H1 (cell line): ENCODE measurements around the gene ABCG5. TPM values are rescaled to one million over a fixed set of nuclear protein-coding genes. Genes with fewer than 3 reads are reported as not detected.

Source experiments
- CTCF ChIA-PET: fragments of 300-600 bp; sonication (Branson Sonifier 250); formaldehyde crosslinking; loops from one replicate; lab custom pipeline; 2021; ENCODE audit not compliant: partially characterized antibody; lab: Charles Lee
- POLR2A ChIA-PET: fragments of 300-600 bp; sonication (Branson Sonifier 250); formaldehyde crosslinking; loops from one replicate; lab custom pipeline; 2021; ENCODE audit warnings: inconsistent platforms; ENCODE audit not compliant: partially characterized antibody; lab: Charles Lee
- DNase-seq, 2 experiments: peaks; one replicate each; pipeline versions ENCODE4 v3.0.0 to v3.0.0-alpha.2; 2010 to 2022; ENCODE audit warnings: low spot score in 2 of 2, low read depth in 1 of 2, mixed read lengths in 1 of 2
- FAIRE-seq: peaks from 2 replicates; lab custom pipeline; 2011; peaks lifted over from hg19 to GRCh38; lab: Jason Lieb, UNC
- H2AFZ ChIP-seq: 2 replicates; pipeline ENCODE4 v1.8.1; 2012; ENCODE audit warnings: low read length, inconsistent platforms
- H2AK5ac ChIP-seq: 2 replicates; pipeline ENCODE4 v1.6.1; 2013; ENCODE audit warnings: low read depth, low read length
- H2BK120ac ChIP-seq: replicated peaks from 2 replicates; pipeline ENCODE3; 2013; ENCODE audit warnings: low read depth, low read length, inconsistent platforms
- H2BK12ac ChIP-seq: 2 replicates; pipeline ENCODE4 v1.6.1; 2013; ENCODE audit warnings: low read depth, low read length
- H2BK15ac ChIP-seq: 2 replicates; pipeline ENCODE4 v1.6.1; 2013; ENCODE audit warnings: low read length
- H2BK20ac ChIP-seq: 2 replicates; pipeline ENCODE4 v1.6.1; 2013; ENCODE audit warnings: low read length
- H2BK5ac ChIP-seq: 2 replicates; pipeline ENCODE4 v1.6.1; 2013; ENCODE audit warnings: low read depth, low read length
- H3K14ac ChIP-seq: 2 replicates; pipeline ENCODE4 v1.6.1; 2013; ENCODE audit warnings: inconsistent platforms; ENCODE audit not compliant: insufficient read length
- H3K18ac ChIP-seq: 2 replicates; pipeline ENCODE4 v1.6.1; 2013; ENCODE audit warnings: low read length; ENCODE audit errors: extremely low read depth
- H3K23ac ChIP-seq: 2 replicates; pipeline ENCODE4 v1.6.1; 2013; ENCODE audit warnings: inconsistent platforms; ENCODE audit not compliant: insufficient read length
- H3K23me2 ChIP-seq: 2 replicates; pipeline ENCODE4 v1.6.1; 2013; ENCODE audit warnings: low read depth, low read length
- H3K27ac ChIP-seq: 2 replicates; pipeline ENCODE4 v1.6.1; 2011; ENCODE audit warnings: low read depth, low read length, inconsistent platforms
- H3K27me3 ChIP-seq, 4 experiments: replicated peaks in 1 of 4; 1 replicate in 1 of 4; 2 replicates in 3 of 4; pipeline versions ENCODE4 v1.6.1 to v1.8.1; 2011 to 2013; ENCODE audit warnings: low read length in 3 of 4, mild to moderate bottlenecking in 3 of 4, inconsistent platforms in 2 of 4, mixed read lengths in 2 of 4, moderate library complexity in 1 of 4; ENCODE audit not compliant: control insufficient read depth in 3 of 4, insufficient read depth in 3 of 4; ENCODE audit errors: extremely low read depth in 1 of 4
- H3K36me3 ChIP-seq, 4 experiments: 2 replicates each; pipeline versions ENCODE4 v1.6.1 to v1.8.1; 2011 to 2013; ENCODE audit warnings: mild to moderate bottlenecking in 4 of 4, low read length in 3 of 4, moderate library complexity in 2 of 4, control low read depth in 1 of 4, inconsistent platforms in 1 of 4; ENCODE audit not compliant: insufficient read depth in 4 of 4, control insufficient read depth in 2 of 4
- H3K4ac ChIP-seq: replicated peaks from 2 replicates; pipeline ENCODE3; 2013; ENCODE audit warnings: low read length, low read depth, mixed read lengths, inconsistent platforms; ENCODE audit not compliant: insufficient read length
- H3K4me1 ChIP-seq, 4 experiments: replicated peaks in 1 of 4; 1 replicate in 1 of 4; 2 replicates in 3 of 4; pipeline versions ENCODE4 v1.6.1 to v1.8.1; 2011 to 2013; ENCODE audit warnings: low read length in 3 of 4, inconsistent platforms in 2 of 4, mixed read lengths in 1 of 4; ENCODE audit not compliant: insufficient read depth in 4 of 4, control insufficient read depth in 3 of 4
- H3K4me2 ChIP-seq, 2 experiments: 2 replicates each; pipeline versions ENCODE4 v1.6.1 to v1.8.1; 2011 to 2013; ENCODE audit warnings: low read depth in 2 of 2, low read length in 2 of 2, control low read depth in 1 of 2, inconsistent platforms in 1 of 2, mild to moderate bottlenecking in 1 of 2; ENCODE audit not compliant: insufficient read depth in 1 of 2
- H3K4me3 ChIP-seq, 4 experiments: fragments of 200-600, 300-600 bp in 1 of 4; sonication (generic), shearing (Covaris generic), sonication (Bioruptor Twin) in 1 of 4; 2 replicates each; pipeline versions ENCODE4 v1.5.1 to v1.8.1; 2011 to 2016; ENCODE audit warnings: low read length in 4 of 4, low read depth in 3 of 4, control low read depth in 2 of 4, inconsistent platforms in 2 of 4, mild to moderate bottlenecking in 2 of 4, mixed read lengths in 1 of 4, moderate library complexity in 1 of 4; ENCODE audit not compliant: insufficient read depth in 2 of 4; ENCODE audit errors: extremely low read depth in 1 of 4
- H3K56ac ChIP-seq: replicated peaks from 2 replicates; pipeline ENCODE3; 2013; ENCODE audit warnings: low read depth, mild to moderate bottlenecking, mixed read lengths, low read length, inconsistent platforms; ENCODE audit not compliant: insufficient read length
- H3K79me1 ChIP-seq: 2 replicates; pipeline ENCODE4 v1.6.1; 2013; ENCODE audit warnings: low read depth, low read length, control low read depth
- H3K79me2 ChIP-seq, 2 experiments: 2 replicates each; pipeline versions ENCODE4 v1.6.1 to v1.8.1; 2012 to 2013; ENCODE audit warnings: low read length in 2 of 2, mild to moderate bottlenecking in 2 of 2, inconsistent platforms in 1 of 2; ENCODE audit not compliant: insufficient read depth in 2 of 2, control insufficient read depth in 1 of 2
- H3K9ac ChIP-seq, 4 experiments: replicated peaks in 1 of 4; 1 replicate in 1 of 4; 2 replicates in 3 of 4; pipeline versions ENCODE4 v1.6.1 to v1.8.1; 2011 to 2013; ENCODE audit warnings: low read depth in 3 of 4, low read length in 3 of 4, control low read depth in 2 of 4, mild to moderate bottlenecking in 2 of 4, moderate library complexity in 2 of 4, inconsistent platforms in 1 of 4; ENCODE audit errors: extremely low read depth in 1 of 4
- H3K9me3 ChIP-seq, 2 experiments: 2 replicates each; pipeline versions ENCODE4 v1.6.1 to v1.8.1; 2012 to 2013; ENCODE audit warnings: mild to moderate bottlenecking in 2 of 2, moderate library complexity in 2 of 2, control low read depth in 1 of 2, inconsistent platforms in 1 of 2, low read depth in 1 of 2, low read length in 1 of 2, mixed read lengths in 1 of 2; ENCODE audit not compliant: insufficient read depth in 2 of 2
- H4K20me1 ChIP-seq, 2 experiments: replicated peaks in 1 of 2; 2 replicates each; pipeline versions ENCODE3 to v1.8.1; 2011 to 2013; ENCODE audit warnings: inconsistent platforms in 2 of 2, low read length in 2 of 2, mild to moderate bottlenecking in 1 of 2; ENCODE audit not compliant: insufficient read depth in 2 of 2, control insufficient read depth in 1 of 2
- H4K5ac ChIP-seq: 2 replicates; pipeline ENCODE4 v1.6.1; 2013; ENCODE audit warnings: low read length, low read depth, mixed read lengths, inconsistent platforms; ENCODE audit not compliant: insufficient read length
- H4K8ac ChIP-seq: 2 replicates; pipeline ENCODE4 v1.8.0; 2013; ENCODE audit warnings: mild to moderate bottlenecking, moderate library complexity, low read length, inconsistent platforms; ENCODE audit not compliant: insufficient read depth; ENCODE audit errors: extremely low read depth
- H4K91ac ChIP-seq: replicated peaks from 2 replicates; pipeline ENCODE3; 2013; ENCODE audit warnings: low read length, mixed read lengths, inconsistent platforms; ENCODE audit not compliant: insufficient read length
- CBX8 ChIP-seq: fragments of 300-800, 300-1000 bp; sonication (generic); IDR thresholded peaks from 2 replicates; pipeline ENCODE4 v1.7.1; 2016; ENCODE audit warnings: low read depth, low read length, borderline replicate concordance
- CHD1 ChIP-seq: IDR thresholded peaks from 2 replicates; pipeline ENCODE4 v1.6.1; 2012; ENCODE audit warnings: low read depth, low read length, improper control_type of control experiment
- FOSL1 ChIP-seq: IDR thresholded peaks from 2 replicates; pipeline ENCODE4 v1.6.1; 2011; ENCODE audit warnings: mild to moderate bottlenecking, low read depth, low read length, moderate library complexity; ENCODE audit not compliant: insufficient read depth
- JUN ChIP-seq: IDR thresholded peaks from 2 replicates; pipeline ENCODE4 v1.6.1; 2011; ENCODE audit warnings: low read depth, mild to moderate bottlenecking, improper control_type of control experiment, low read length
- POLR2AphosphoS5 ChIP-seq: IDR thresholded peaks from 2 replicates; pipeline ENCODE4 v1.6.1; 2011; ENCODE audit warnings: low read depth, low read length
- POU5F1 ChIP-seq: IDR thresholded peaks from 2 replicates; pipeline ENCODE4 v1.6.1; 2011; ENCODE audit warnings: low read depth, mild to moderate bottlenecking, low read length, moderate library complexity
- SP2 ChIP-seq: IDR thresholded peaks from 2 replicates; pipeline ENCODE4 v1.6.1; 2012; ENCODE audit warnings: mild to moderate bottlenecking, low read length, inconsistent platforms
- SUZ12 ChIP-seq: fragments of 200-600 bp; sonication (generic); IDR thresholded peaks from 2 replicates; pipeline ENCODE4 v1.6.1; 2012; ENCODE audit warnings: mild to moderate bottlenecking, inconsistent platforms, low read length, moderate library complexity, mixed read lengths
- TAF1 ChIP-seq: IDR thresholded peaks from 2 replicates; pipeline ENCODE4 v1.6.1; 2011; ENCODE audit warnings: mild to moderate bottlenecking, low read depth, low read length
- WGBS, 2 experiments: shearing (Covaris generic) in 1 of 2; methylation state at CpG; one replicate each; pipeline versions ENCODE4 v1.1.6 to v1.1.7; 2013 to 2015; ENCODE audit warnings: low lambda C conversion rate in 2 of 2, mixed read lengths in 2 of 2, inconsistent platforms in 1 of 2, low coverage in 1 of 2, missing lambda C conversion rate in 1 of 2; ENCODE audit not compliant: insufficient replicate concordance in 2 of 2, insufficient coverage in 1 of 2, insufficient read length in 1 of 2; ENCODE audit errors: extremely low coverage in 1 of 2, missing lambda C conversion rate in 1 of 2; 5-methylcytosine and 5-hydroxymethylcytosine counted together
- polyA plus RNA-seq, 7 experiments: library from polyadenylated mRNA; depleted of rRNA in 3 of 7; stranded (reverse) in 5 of 7; unstranded in 2 of 7; fragments of >200 nt in 5 of 7; fragments of 200-250 nt in 2 of 7; gene quantifications; 1 replicate in 5 of 7; 2 replicates in 1 of 7; 4 replicates in 1 of 7; pipeline versions ENCODE4 v1.2.1 to v1.2.3, GENCODE V29; 2011 to 2013; ENCODE audit warnings: missing spikeins in 2 of 7, mixed read lengths in 2 of 7
- total RNA-seq: library from RNA; stranded (reverse); fragmentation: NEBNext Ultra II Directional; extraction: Animal tissue kit (Norgen Biotek cat#: 25700); gene quantifications from 2 replicates; pipeline ENCODE4 v1.2.1, GENCODE V29; 2021
- TF ChIP-seq, protein P1 (sequence below), 3 experiments: IDR thresholded peaks; 1 replicate in 2 of 3; 2 replicates in 1 of 3; pipeline versions ENCODE4 v1.5.1 to v1.6.1; 2011; ENCODE audit warnings: low read length in 3 of 3, mild to moderate bottlenecking in 3 of 3, inconsistent platforms in 2 of 3, low read depth in 1 of 3, moderate library complexity in 1 of 3; ENCODE audit not compliant: insufficient read depth in 1 of 3; ENCODE audit errors: control extremely low read depth in 1 of 3
- TF ChIP-seq, protein P2 (sequence below): IDR thresholded peaks from 2 replicates; pipeline ENCODE4 v1.6.1; 2012; ENCODE audit warnings: inconsistent platforms

ABCG5 gene
- total and polyA plus RNA-seq, 2 of the 8 experiments (the other 6 are each of a cell fraction or from before 2014, with no cell fraction given), result not detected

GRCh38 chr2:43837033-43837432, 1.6 kb downstream of the ABCG5 start:
- no peak overlapping the region for H2BK12ac ChIP-seq
- H3K9ac ChIP-seq, result no peak overlapping the region
- no peak overlapping the region for H4K91ac ChIP-seq
- no peak overlapping the region for H2AK5ac ChIP-seq
- no peak overlapping the region for H3K4me3 ChIP-seq
- H3K27me3 ChIP-seq, result no peaks in the 10 kb centered on the region
- H3K18ac ChIP-seq, result no peak overlapping the region
- no peaks in the 10 kb centered on the region for H3K79me1 ChIP-seq
- no peaks in the 10 kb centered on the region for H3K9me3 ChIP-seq
- H3K23ac ChIP-seq, result no peak overlapping the region
- no peak overlapping the region for H4K8ac ChIP-seq
- WGBS, 2 experiments, result 98% methylated on average over 4 of the region's 4 CpGs; no CpG with 5 or more reads in 1 of the 2 experiments
- no peak for FAIRE-seq
- DNase-seq, result peak in 1 of 2 experiments; percentile 3
- no peaks in the 10 kb centered on the region for H4K20me1 ChIP-seq
- H2BK5ac ChIP-seq, result no peak overlapping the region
- no peaks in the 10 kb centered on the region for H3K36me3 ChIP-seq
- H3K14ac ChIP-seq, result no peak overlapping the region
- H2BK20ac ChIP-seq, result no peak overlapping the region
- no peak overlapping the region for H3K4me2 ChIP-seq
- no peak overlapping the region for H2BK120ac ChIP-seq
- TF ChIP-seq, protein P1, sequence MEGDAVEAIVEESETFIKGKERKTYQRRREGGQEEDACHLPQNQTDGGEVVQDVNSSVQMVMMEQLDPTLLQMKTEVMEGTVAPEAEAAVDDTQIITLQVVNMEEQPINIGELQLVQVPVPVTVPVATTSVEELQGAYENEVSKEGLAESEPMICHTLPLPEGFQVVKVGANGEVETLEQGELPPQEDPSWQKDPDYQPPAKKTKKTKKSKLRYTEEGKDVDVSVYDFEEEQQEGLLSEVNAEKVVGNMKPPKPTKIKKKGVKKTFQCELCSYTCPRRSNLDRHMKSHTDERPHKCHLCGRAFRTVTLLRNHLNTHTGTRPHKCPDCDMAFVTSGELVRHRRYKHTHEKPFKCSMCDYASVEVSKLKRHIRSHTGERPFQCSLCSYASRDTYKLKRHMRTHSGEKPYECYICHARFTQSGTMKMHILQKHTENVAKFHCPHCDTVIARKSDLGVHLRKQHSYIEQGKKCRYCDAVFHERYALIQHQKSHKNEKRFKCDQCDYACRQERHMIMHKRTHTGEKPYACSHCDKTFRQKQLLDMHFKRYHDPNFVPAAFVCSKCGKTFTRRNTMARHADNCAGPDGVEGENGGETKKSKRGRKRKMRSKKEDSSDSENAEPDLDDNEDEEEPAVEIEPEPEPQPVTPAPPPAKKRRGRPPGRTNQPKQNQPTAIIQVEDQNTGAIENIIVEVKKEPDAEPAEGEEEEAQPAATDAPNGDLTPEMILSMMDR (IDR thresholded peaks at IDR 0.05; ENCODE audit: control extremely low read depth in 1 of 3, insufficient read depth in 1 of 3, low read depth in 1 of 3, low read length in 3 of 3), result no peak
- TF ChIP-seq FOSL1 (no peak), CHD1 (no peak), TAF1 (no peak), SP2 (no peak), POU5F1 (no peak), CBX8 (no peak), SUZ12 (no peak), POLR2AphosphoS5 (no peak), JUN (no peak)
- TF ChIP-seq, protein P2, sequence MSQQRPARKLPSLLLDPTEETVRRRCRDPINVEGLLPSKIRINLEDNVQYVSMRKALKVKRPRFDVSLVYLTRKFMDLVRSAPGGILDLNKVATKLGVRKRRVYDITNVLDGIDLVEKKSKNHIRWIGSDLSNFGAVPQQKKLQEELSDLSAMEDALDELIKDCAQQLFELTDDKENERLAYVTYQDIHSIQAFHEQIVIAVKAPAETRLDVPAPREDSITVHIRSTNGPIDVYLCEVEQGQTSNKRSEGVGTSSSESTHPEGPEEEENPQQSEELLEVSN, result no peak
- TF ChIP-seq, all 59 proteins: peak for 0
- Histone ChIP-seq H3K4me1 (peaks cover 0 to 6% (median 2%) of the 10 kb centered on the region in 4 experiments; a peak in 3 of 7 replicates), H2BK15ac (no peak overlapping the region), H3K23me2 (no peaks in the 10 kb centered on the region), H3K79me2 (no peaks in the 10 kb centered on the region), H3K4ac (no peak overlapping the region), H3K56ac (no peak overlapping the region), H4K5ac (no peak overlapping the region), H3K27ac (no peak overlapping the region), H2AFZ (no peak overlapping the region)
- POLR2A ChIA-PET, result interaction anchor here (0.7 kb wide), 1 partner anchor 231 kb away, joined by 3 read pairs; no protein-coding TSS in a partner anchor
- CTCF ChIA-PET, result no interaction called here
